Left lung (tissue), 10 donors: ENCODE measurements around the gene AP1S3. TPM values are rescaled to one million over a fixed set of nuclear protein-coding genes. Genes with fewer than 3 reads are reported as not detected.

Experiments
- ATAC-seq: fragments of 200-7000 bp; cut with Tn5 transposase; one replicate; pipeline ENCODE4 v1.9.1; 2020; ENCODE audit warnings: moderate library complexity
- DNase-seq, 4 donors: peaks; one replicate each; pipeline ENCODE4 v3.0.0-alpha.2; 2013 to 2020
- H3K27ac ChIP-seq, 2 donors: fragments of 200-600 bp; sonication (generic) in 1 of 2; one replicate each; pipeline versions ENCODE4 v1.5.0 to v1.8.0; 2020 to 2021
- H3K27me3 ChIP-seq, 2 donors: fragments of 200-600 bp; sonication (generic) in 1 of 2; one replicate each; pipeline versions ENCODE4 v1.5.0 to v1.8.0; 2020 to 2021
- H3K36me3 ChIP-seq, 2 donors: fragments of 200-600 bp; sonication (generic) in 1 of 2; one replicate each; pipeline versions ENCODE4 v1.5.0 to v1.8.0; 2020 to 2021
- H3K4me1 ChIP-seq, 2 donors: fragments of 200-600 bp; one replicate each; pipeline ENCODE4 v1.8.0; 2021
- H3K4me3 ChIP-seq, 2 donors: fragments of 200-600 bp; sonication (generic) in 1 of 2; one replicate each; pipeline versions ENCODE4 v1.5.0 to v1.8.0; 2020 to 2021; ENCODE audit warnings: mild to moderate bottlenecking in 1 of 2
- H3K9me3 ChIP-seq, 2 donors: fragments of 200-600 bp; sonication (generic) in 1 of 2; one replicate each; pipeline versions ENCODE4 v1.5.0 to v1.8.0; 2020 to 2021
- intact Hi-C, 2 donors: fragments of 100-400 bp; cut with DNase I; formaldehyde crosslinking; loops; one replicate each; pipeline versions ENCODE4 v1.11.2 to v1.14.2; 2022
- polyA plus RNA-seq, 6 donors: library from polyadenylated mRNA; unstranded; fragments of 120-200 nt; gene quantifications; one replicate each; pipeline ENCODE4 v1.2.1, GENCODE V29; 2013; ENCODE audit not compliant: insufficient read length in 6 of 6
- total RNA-seq, 2 donors: library from RNA; stranded (reverse); fragmentation: NEBNext Ultra II Directional; extraction: Animal tissue kit (Norgen Biotek cat#: 25700); gene quantifications; one replicate each; pipeline ENCODE4 v1.2.1, GENCODE V29; 2021
- TF ChIP-seq, protein P1 (sequence below), 2 donors: fragments of 200-600 bp; sonication (generic) in 1 of 2; IDR thresholded peaks; one replicate each; pipeline versions ENCODE4 v1.5.0 to v1.8.0; 2021; ENCODE audit warnings: antibody characterized with exemption in 2 of 2
- donor health status: DM: no; HTN: yes; CAD: no.
- donor health status: DM: no; HTN: no; CAD: no.

AP1S3 gene
- total and polyA plus RNA-seq, 8 donors = 4.3 to 23.4 (median 5.6) TPM

DNA sequence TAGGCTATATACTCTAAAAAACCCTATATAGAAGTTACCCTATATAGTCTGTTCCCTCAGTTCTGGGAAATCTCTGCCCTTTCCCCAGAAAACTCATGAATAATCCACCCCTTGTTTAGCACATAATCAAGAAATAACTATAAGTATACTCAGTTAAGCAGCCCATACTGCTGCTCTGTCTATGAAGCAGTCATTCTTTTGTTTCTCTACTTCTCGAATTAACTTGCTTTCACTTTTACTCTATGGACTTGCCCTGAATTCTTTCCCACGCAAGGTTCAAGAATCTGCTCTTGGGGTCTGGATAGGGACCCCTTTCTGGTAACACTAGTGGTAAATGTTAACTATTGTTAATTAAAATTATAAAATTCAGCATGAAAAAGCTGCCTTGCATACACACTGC is 17.4 kb upstream of the AP1S3 start:
- Histone ChIP-seq H3K36me3 (peaks cover 0 to 37% of the 10 kb centered on the region in 2 donors), H3K27me3 (no peaks in the 10 kb centered on the region), H3K4me1 (peaks cover 0 to 4% of the 10 kb centered on the region in 2 donors), H3K27ac (no peak overlapping the region), H3K4me3 (no peak overlapping the region), H3K9me3 (no peaks in the 10 kb centered on the region)
- DNase-seq (no peak), ATAC-seq (no peak)
- intact Hi-C loops = no loop called here
- TF ChIP-seq, protein P1, sequence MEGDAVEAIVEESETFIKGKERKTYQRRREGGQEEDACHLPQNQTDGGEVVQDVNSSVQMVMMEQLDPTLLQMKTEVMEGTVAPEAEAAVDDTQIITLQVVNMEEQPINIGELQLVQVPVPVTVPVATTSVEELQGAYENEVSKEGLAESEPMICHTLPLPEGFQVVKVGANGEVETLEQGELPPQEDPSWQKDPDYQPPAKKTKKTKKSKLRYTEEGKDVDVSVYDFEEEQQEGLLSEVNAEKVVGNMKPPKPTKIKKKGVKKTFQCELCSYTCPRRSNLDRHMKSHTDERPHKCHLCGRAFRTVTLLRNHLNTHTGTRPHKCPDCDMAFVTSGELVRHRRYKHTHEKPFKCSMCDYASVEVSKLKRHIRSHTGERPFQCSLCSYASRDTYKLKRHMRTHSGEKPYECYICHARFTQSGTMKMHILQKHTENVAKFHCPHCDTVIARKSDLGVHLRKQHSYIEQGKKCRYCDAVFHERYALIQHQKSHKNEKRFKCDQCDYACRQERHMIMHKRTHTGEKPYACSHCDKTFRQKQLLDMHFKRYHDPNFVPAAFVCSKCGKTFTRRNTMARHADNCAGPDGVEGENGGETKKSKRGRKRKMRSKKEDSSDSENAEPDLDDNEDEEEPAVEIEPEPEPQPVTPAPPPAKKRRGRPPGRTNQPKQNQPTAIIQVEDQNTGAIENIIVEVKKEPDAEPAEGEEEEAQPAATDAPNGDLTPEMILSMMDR (IDR thresholded peaks at IDR 0.05) = no peak

DNA sequence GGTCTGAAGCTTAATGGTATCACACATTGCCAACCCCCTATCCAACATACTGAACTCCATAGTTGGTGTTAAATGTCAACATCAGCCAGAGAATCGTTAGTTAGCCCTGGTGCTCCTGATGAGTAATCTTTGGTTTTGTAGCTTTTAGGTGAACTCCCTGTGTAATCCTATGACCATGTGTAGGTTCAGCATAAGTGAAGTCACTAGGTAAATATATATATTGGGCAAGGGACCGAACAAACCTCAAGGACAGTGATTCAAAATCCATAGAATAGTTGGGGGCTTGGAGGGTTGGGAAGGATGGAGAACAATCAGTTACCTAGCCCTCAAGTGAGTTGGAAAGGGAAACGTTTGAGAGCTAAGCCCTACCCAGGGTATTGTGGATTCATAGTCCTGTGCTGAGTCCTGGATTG is 16.0 kb upstream of the AP1S3 start:
- DNase-seq (no peak), ATAC-seq (no peak)
- TF ChIP-seq, protein P1 (IDR thresholded peaks at IDR 0.05) = no peak
- Histone ChIP-seq H3K36me3 (peaks cover 0 to 47% of the 10 kb centered on the region in 2 donors), H3K27me3 (no peaks in the 10 kb centered on the region), H3K27ac (no peak overlapping the region), H3K4me3 (no peak overlapping the region), H3K4me1 (peaks cover 0 to 4% of the 10 kb centered on the region in 2 donors), H3K9me3 (no peaks in the 10 kb centered on the region)
- intact Hi-C loops = no loop called here

DNA sequence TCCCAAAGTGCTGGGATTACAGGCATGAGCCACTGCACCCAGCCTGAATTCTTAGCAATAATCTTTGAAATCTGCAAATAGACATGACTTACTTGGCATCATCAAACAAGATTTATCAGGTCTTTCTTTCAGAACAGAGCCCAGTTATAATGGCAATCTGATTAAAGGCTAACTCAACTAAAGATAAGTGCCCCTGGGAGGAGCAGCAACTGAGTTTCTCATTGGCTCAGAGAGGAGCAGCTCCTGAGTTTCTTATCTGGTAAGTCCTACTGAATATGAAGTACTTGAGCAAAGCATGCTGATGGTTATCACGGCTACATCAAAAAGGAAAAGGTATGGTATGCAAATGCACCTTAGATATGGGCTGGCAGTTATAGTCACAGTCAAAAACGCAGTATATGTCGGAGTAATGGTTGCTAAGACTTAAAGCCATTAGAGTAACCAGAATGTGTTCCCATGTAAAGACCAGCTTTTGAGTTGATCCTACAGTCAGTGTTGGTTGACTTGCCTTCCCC is 15.0 kb upstream of the AP1S3 start:
- intact Hi-C loops = no loop called here
- H3K27ac ChIP-seq = no peak overlapping the region
- H3K36me3 ChIP-seq = peaks cover 0 to 51% of the 10 kb centered on the region in 2 donors
- no peak for DNase-seq
- TF ChIP-seq, protein P1 (IDR thresholded peaks at IDR 0.05) = no peak
- H3K4me3 ChIP-seq = no peak overlapping the region
- no peak for ATAC-seq
- H3K4me1 ChIP-seq = peaks cover 0 to 4% of the 10 kb centered on the region in 2 donors
- H3K9me3 ChIP-seq = no peaks in the 10 kb centered on the region
- H3K27me3 ChIP-seq = no peaks in the 10 kb centered on the region

DNA sequence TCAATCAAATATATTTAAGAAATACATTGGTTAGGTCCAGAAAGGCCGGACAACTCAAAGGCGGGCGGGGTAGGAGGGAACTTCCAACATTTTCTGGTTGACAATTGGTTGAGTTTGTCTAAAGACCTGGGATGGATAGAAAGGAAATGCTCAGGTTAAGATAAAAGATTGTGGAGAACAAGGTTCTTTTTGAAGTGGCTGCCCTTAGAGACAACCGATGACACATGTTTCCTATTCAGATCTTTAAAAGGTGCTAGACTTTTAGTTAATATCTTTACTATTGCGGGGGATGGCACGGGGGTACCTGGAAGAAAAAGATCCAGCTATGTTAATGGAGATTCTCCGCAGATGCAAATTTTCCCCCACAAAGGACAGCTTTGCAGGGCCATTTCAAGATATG is 10.0 kb upstream of the AP1S3 start:
- TF ChIP-seq, protein P1 (IDR thresholded peaks at IDR 0.05) = no peak
- no peaks in the 10 kb centered on the region for H3K9me3 ChIP-seq
- H3K4me3 ChIP-seq = no peak overlapping the region
- H3K27ac ChIP-seq = no peak overlapping the region
- peaks cover 0 to 33% of the 10 kb centered on the region in 2 donors for H3K36me3 ChIP-seq
- no peaks in the 10 kb centered on the region for H3K27me3 ChIP-seq
- intact Hi-C loops = no loop called here
- ATAC-seq = no peak
- no peak for DNase-seq
- H3K4me1 ChIP-seq = no peaks in the 10 kb centered on the region

DNA sequence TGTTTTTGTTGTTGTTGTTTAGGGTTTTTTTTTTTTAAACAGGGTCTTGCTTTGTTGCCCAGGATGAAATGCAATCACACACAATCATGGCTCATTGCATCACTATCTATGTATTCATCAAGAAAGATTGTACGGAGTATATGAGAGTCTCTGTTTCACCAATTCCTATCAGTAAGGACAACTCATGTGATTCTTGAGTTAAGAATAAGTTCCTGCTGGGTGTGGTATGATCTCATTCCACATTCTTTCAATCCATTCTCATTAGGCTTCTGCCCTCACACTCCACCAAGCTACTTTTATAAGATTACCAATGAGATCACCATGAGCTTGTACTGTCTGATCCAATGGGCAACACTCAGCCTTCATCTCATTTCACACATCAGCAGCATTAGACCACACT is 9.1 kb upstream of the AP1S3 start:
- Histone ChIP-seq H3K27me3 (no peaks in the 10 kb centered on the region), H3K9me3 (no peaks in the 10 kb centered on the region), H3K4me3 (no peak overlapping the region), H3K36me3 (peaks cover 0 to 29% of the 10 kb centered on the region in 2 donors), H3K4me1 (no peaks in the 10 kb centered on the region), H3K27ac (no peak overlapping the region)
- DNase-seq (no peak), ATAC-seq (peak; percentile 43)
- TF ChIP-seq, protein P1 (IDR thresholded peaks at IDR 0.05) = no peak
- intact Hi-C loops = no loop called here
